GM18870 (cell line): ENCODE results near the gene SEPSECS.
"Not testable (repeated sequence)": the region's sequence is repeated elsewhere in the genome, so short reads cannot be mapped to it uniquely, and the experiment has no call there.

Experiments
- ATAC-seq: cut with Tn5 transposase; IDR thresholded peaks from one replicate; pipeline ENCODE4 v1.9.1; 2021; ENCODE audit warnings: moderate library complexity; ENCODE audit not compliant: unreplicated experiment

Gene SEPSECS

DNA sequence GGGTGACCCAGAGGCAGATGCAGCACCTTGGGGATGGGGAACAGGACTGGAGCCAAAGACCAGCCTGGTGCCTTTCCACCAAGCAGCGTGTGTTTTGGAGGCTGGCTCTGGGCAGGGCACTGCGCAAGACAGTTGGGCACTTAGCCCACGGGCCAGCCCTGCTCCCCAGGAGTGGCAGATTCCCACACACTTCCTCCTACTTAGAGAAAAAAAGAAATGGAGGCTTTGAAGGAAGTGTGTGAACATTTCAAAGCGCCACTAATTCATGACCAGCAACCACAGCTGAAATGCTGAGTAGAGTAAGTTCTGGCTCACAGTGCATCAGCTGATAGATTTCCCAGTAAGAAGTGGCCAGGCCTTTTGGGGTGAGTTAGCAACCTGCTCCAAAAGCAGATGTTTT, 74.6 kb downstream of the SEPSECS start:
- no peak for ATAC-seq

DNA sequence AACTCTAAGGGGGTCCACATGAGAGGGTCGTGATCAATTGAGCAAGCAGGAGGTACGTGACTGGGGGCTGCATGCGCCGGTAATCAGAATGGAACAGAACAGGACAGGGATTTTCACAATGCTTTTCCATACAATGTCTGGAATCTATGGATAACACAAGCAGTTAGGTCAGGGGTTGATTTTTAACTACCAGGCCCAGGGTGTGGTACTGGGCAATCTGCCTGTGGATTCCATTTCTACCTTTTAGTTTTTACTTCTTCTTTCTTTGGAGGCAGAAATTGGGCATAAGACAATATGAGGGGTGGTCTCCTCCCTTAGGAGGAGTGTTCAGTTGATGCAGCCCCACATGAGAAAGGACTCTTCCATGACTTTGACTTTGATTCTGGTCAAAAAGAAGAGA, 76.8 kb downstream of the SEPSECS start:
- ATAC-seq = not testable (repeated sequence)

DNA sequence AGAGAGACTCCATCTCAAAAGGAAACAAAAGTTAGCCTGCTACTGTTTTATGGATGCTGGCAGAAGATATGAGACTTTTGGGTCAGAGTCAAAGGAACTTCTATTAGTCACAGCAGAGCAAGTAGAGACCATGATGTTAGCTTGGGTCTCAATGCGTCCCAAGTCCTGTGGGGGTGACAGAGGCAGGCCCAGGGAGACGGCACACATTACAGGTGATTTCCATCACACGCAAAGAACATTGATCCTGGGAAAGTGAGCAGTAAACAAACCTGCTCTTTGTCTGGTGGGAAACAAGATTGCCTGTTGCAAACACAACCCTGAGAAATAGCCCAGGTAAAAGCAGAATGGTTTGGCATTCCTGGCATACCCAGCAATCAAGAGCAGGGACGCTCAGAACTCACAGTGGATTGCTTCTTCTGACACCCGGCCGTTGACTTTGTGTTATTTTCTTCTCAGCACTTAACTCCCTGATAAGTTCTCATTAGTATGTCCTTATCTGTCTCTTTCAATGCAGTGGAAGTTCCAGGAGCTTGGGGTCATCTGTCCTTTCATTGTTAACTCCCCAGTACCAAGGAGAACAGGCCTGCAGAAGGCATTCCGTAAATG, 78.3 kb downstream of the SEPSECS start:
- ATAC-seq = no peak

DNA sequence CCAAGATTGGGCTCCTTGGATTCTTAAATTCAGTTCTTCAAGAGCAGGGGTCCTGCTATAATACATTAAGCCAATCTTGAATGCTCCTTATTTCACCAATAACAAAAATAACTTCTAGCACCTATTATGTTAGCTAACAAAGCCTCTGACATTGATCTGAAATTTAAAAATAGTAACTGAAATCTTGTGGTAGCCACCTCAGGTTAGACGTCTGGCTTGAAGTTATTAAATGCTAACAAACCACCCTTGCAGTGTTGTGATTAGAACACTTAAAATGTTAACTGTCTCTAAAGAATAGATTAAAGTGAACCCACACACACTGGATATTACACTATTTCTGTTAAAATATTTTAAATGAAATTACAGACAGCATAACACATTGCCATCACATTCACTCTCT, 79.7 kb downstream of the SEPSECS start:
- no peak for ATAC-seq

DNA sequence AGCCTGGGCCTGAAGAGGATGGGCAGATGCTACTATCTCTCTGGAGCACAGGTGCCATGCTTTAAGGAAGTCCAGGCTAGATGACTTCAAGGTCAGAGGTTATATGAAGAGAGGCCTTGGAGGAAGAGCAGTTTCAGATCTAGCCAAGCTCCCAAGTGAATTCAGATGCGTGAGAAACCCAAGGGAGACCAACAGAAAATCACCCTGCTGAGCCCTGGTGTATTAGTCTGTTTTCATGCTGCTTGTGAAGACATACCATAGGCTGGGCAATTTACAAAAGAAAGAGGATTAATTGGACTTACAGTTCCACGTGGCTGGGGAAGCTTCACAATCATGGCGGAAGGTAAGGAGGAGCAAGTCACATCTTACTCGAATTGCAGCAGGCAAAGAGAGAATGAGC, 81.7 kb downstream of the SEPSECS start:
- ATAC-seq = no peak

DNA sequence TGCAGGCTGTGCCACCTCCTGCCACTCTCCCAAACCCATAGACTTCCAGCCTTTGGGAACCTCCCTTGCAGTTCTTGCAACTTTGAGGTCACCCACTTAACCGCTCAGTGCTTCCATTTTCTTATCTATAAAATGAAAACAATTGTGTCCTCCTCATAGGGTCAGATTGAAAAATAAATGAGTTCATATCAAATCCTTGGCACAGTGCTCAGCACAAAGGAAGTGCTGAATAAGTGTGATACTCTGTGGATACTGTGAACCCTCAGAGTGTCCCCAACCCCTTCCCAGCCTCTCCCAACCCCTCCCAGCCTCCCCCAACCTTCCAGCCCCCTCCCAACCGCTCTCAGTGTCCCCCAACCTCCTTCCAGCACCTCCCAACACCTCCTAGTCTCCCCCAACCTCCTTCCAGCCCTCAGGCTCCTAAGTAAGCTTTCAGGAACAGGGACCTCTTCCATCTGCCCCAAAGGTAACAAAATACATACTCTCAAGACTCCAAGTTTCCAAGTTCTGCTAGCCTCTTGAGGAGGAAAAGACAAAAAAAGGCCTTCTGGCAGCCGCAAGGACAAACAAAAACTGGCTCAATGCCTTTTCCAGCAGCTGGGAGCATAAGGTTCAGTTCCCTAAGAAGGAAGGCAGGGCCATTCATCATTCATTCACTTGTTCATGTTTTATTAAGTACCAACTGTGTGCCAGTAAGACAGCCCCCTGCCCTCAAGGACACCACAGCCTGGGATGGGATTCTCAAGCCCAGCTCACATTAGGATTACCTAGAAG, 83.4 kb downstream of the SEPSECS start:
- ATAC-seq = no peak

DNA sequence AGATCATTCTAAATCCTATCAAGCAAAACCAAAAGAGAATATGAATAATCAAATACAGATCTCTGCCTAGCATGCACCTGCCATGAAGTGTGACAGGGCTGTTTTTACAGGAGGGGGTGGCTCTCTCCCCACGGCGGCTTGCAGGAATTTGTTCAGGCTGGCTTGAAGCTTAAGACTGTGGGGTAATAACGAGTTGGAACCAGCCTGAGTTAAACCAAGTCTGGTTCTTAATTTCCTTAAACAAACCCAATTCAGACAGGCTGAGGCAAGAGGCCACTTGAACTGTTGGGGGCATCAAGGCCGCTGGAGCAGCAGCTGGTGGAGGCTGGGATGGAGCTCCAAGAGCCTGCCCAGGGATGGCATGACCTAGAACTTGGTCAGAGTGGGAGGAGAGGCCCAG, 84.4 kb downstream of the SEPSECS start:
- ATAC-seq = no peak

DNA sequence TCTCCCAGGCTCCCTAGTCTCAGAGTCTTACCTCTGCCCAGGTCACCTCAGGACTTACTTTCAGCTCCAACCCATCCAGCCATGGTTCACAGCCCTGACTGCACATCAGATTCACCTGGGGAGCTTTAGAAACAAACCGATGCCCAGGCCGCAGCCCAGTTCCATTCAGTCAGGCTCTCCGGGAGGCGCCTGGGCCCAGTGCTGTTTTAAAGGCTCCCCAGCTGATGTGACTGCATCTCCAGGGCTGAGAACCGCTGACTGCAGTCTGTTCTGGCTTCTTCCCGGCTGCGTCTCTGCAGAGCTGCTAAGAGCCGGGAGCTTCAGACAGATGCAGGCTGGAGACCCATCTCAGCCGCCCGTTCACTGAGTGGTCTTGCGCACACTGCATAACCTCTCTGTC, 85.1 kb downstream of the SEPSECS start:
- no peak for ATAC-seq

DNA sequence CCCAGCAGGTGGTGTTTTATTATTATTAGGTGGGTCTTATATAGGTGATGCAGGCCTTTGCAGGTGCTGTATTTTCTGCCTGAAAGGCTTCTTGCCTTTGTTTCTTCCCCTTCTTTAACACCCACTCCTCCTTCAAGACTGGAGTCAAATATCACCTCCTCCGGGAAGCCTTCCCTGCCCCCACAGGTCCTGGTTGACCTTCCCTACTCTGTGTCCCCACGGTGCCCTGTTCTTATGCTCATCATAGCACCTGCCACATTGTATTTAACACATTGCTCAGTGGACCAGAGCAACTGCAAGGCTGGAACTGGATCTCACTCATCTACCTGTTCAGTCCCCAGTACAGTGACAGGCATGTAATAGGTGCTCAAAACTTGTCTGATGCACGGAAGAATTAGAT, 89.7 kb downstream of the SEPSECS start:
- ATAC-seq = no peak
